ENCODE measurements around the gene PRKCA.
A peak's percentile ranks its signal among the peaks of the same experiment; 100 is the strongest.

The PRKCA gene

DNA sequence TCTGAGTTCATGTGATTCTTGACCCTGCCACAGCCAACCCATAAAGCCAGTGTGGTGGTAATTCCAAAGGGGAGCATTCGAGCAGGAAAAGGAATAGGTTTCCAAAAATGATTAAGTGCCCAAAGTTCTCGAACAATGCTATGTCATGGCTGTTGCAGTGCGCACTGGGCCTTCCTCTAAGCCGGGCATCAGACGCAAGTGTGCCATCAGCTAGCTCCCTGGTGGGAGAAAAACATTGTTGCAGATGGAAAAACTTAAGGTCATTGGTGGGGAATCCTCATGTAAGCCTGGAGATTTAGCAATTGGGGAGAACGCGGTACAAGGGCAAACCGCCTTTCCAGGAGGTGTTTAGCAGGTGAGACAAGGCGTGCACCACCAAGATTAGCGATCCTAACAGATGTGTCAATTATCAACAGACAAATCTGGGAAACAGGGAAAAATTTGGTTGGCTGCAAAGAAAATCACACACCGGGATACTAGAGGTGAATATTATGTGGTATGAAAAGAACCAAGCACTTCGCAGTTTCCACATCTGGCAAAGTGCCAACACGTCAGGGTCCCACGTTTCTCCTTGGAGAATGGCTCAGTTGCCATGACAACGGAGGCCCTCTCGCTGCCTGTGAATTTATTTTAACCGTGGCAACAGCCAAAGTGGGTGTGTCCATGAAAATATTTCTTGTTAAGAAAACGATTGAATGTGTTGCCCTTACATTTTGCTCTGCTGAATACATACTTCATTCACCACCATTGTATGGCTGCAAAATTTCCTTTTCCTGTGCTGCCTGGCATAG lies 414.0 kb downstream of the PRKCA start:
- DNase-seq, result peak; percentile 26
- Histone ChIP-seq H3K4me3 (ENCODE audit: low read depth, low read length) (no peak overlapping the region), H3K9me3 (no peaks in the 10 kb centered on the region), H3K4me1 (peaks cover 14% of the 10 kb centered on the region), H3K27me3 (no peaks in the 10 kb centered on the region), H3K36me3 (no peaks in the 10 kb centered on the region; the same call in 1 of the 2 replicates)
- TF ChIP-seq, protein P1, sequence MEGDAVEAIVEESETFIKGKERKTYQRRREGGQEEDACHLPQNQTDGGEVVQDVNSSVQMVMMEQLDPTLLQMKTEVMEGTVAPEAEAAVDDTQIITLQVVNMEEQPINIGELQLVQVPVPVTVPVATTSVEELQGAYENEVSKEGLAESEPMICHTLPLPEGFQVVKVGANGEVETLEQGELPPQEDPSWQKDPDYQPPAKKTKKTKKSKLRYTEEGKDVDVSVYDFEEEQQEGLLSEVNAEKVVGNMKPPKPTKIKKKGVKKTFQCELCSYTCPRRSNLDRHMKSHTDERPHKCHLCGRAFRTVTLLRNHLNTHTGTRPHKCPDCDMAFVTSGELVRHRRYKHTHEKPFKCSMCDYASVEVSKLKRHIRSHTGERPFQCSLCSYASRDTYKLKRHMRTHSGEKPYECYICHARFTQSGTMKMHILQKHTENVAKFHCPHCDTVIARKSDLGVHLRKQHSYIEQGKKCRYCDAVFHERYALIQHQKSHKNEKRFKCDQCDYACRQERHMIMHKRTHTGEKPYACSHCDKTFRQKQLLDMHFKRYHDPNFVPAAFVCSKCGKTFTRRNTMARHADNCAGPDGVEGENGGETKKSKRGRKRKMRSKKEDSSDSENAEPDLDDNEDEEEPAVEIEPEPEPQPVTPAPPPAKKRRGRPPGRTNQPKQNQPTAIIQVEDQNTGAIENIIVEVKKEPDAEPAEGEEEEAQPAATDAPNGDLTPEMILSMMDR (IDR thresholded peaks at IDR 0.05; ENCODE audit: low read depth, low read length), result no peak

DNA sequence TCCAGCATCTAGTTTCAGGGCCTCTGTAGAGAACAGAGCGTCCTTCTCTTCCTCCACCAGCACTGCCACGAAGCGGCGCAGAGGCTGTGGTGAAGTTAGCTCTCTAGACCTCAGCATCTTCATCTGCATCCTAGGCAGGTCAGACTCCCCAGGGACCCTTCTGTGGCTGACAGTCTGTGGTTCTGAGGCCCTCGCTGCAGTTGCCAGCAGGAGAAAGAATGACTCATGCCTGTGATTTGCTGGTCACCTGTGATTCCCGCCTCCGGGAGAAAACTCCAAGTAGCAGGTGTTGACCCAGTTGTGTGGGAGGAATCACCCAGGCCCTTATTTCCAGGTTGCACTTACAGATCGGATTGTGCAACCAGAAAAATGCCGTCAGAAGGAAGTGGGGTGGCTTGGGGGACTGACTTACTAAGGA lies 415.2 kb downstream of the PRKCA start:
- Histone ChIP-seq H3K36me3 (no peaks in the 10 kb centered on the region; the same call in 1 of the 2 replicates), H3K4me1 (peaks cover 14% of the 10 kb centered on the region), H3K4me3 (ENCODE audit: low read depth, low read length) (no peak overlapping the region), H3K27me3 (no peaks in the 10 kb centered on the region), H3K9me3 (no peaks in the 10 kb centered on the region)
- DNase-seq, result peak; percentile 45
- TF ChIP-seq, protein P1 (IDR thresholded peaks at IDR 0.05; ENCODE audit: low read depth, low read length), result no peak

DNA sequence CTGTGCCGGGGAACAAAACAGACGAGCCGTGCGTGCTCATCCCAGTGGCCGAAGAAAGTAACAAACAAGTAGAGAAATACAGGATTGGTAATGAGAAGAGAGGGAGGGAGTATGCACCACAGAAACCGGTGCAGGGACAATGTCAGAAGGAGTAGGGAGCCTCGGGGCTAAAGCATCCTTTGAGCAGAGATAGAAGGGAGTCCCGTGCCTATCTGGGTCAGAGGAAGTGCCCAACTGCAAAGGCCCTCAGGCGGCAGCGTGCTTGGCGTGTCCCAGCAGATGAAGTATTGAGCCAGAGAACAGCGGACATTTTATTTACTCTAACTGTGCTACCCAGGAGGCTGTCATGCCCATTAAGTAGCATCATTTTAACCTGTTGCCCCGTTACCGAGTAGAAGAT lies 417.6 kb downstream of the PRKCA start:
- H3K27me3 ChIP-seq, result no peaks in the 10 kb centered on the region
- no peak for DNase-seq
- TF ChIP-seq, protein P1 (IDR thresholded peaks at IDR 0.05; ENCODE audit: low read depth, low read length), result no peak
- no peaks in the 10 kb centered on the region for H3K9me3 ChIP-seq
- H3K4me3 ChIP-seq (ENCODE audit: low read depth, low read length), result no peak overlapping the region
- H3K4me1 ChIP-seq, result peaks cover 5% of the 10 kb centered on the region
- H3K36me3 ChIP-seq, result no peaks in the 10 kb centered on the region; the same call in 1 of the 2 replicates

DNA sequence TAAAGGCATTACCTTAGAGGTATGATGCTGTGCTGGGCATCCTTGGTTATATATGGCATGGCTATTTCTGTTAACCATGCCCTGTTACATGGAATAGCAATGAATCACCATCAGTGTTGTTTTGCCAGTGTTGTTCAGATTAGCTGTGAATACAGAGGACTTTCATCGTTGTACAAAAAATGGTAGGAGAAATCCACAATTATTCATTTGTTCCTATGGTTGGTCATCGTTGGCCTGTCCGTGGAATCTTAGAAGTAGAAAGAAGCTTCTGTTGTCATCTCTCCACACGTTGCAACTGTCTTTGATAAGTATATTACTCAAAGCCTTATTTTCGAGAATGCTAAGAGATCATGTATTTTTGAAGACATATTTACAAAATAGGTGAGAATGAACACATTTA lies 418.2 kb downstream of the PRKCA start:
- Histone ChIP-seq H3K27me3 (no peaks in the 10 kb centered on the region), H3K4me3 (ENCODE audit: low read depth, low read length) (no peak overlapping the region), H3K4me1 (peaks cover 5% of the 10 kb centered on the region), H3K36me3 (no peaks in the 10 kb centered on the region; the same call in 1 of the 2 replicates), H3K9me3 (no peaks in the 10 kb centered on the region)
- TF ChIP-seq, protein P1 (IDR thresholded peaks at IDR 0.05; ENCODE audit: low read depth, low read length), result no peak
- DNase-seq, result no peak

DNA sequence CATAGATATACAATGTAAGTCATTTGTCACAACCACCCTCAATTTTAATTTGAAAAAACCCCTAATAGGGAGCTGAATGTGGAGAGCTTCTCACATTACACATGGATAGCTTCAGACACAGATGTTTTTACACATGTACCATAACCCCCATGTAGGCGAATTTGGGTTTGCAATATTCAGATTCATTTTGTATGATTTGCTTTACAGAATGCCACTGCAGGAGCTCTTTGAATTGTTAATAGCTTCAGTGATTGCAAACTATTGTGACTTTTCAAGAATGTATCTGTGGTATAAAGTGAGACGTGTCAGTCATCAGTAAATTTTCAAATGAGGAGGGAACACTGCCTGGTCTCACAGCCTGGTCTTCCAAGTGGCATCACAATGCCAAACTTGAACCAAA lies 419.9 kb downstream of the PRKCA start:
- no peak overlapping the region for H3K4me3 ChIP-seq (ENCODE audit: low read depth, low read length)
- no peak for DNase-seq
- no peaks in the 10 kb centered on the region for H3K27me3 ChIP-seq
- TF ChIP-seq, protein P1 (IDR thresholded peaks at IDR 0.05; ENCODE audit: low read depth, low read length), result no peak
- H3K36me3 ChIP-seq, result no peaks in the 10 kb centered on the region; the same call in 1 of the 2 replicates
- H3K4me1 ChIP-seq, result no peaks in the 10 kb centered on the region
- no peaks in the 10 kb centered on the region for H3K9me3 ChIP-seq
